ENCODE results near the gene POLR3F. TPM values are rescaled to one million over a fixed set of nuclear protein-coding genes. Genes with fewer than 3 reads are reported as not detected.

The POLR3F gene
- total and polyA plus RNA-seq, 9 of the 15 experiments (the other 6 are each of a cell fraction or from before 2014, with no cell fraction given) = 7.0 to 15.0 (median 9.6) TPM

DNA sequence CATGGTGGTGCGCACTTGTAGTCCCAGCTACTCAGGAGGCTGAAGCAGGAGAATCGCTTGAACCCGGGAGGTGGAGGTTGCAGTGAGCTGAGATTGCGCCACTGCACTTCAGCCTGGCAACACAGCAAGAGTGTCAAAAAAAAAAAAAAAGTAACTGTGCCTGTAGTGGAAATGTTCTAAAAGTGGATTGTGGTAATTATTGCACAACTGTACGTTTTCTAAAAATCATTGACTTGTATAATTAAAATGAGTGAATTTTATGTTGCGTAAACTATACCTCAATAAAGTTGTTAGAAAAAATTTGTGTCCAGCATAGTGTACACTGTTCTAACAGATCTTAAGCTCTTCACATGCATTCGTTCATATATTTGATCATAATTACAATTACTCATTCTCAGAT, 46.0 kb downstream of the POLR3F start:
- no peak overlapping the region for H3K9ac ChIP-seq (ENCODE audit: insufficient read depth in 1 of 2, low read depth in 2 of 2, low read length in 2 of 2)
- H2AFZ ChIP-seq (ENCODE audit: low read depth, low read length) = no peak overlapping the region
- ATAC-seq (no peak), FAIRE-seq (no peak), DNase-seq (ENCODE audit: extremely low read depth in 1 of 4, low spot score in 3 of 4) (no peak)
- H3K4me3 ChIP-seq = no peak overlapping the region
- intact Hi-C loops (cut with micrococcal nuclease) = no loop called here
- ChIA-PET CTCF (ENCODE audit: low intra/inter-chr PET ratio) (no interaction called here), POLR2A (no interaction called here)
- H3K27me3 ChIP-seq (ENCODE audit: control insufficient read depth in 2 of 2, insufficient read depth in 2 of 2, low read length in 2 of 2) = no peaks in the 10 kb centered on the region
- H3K4me1 ChIP-seq (replicated peaks in 1 of 2; ENCODE audit: control insufficient read depth in 2 of 2, insufficient read depth in 2 of 2, low read length in 2 of 2) = peaks cover 0 to 6% of the 10 kb centered on the region in 2 experiments; a peak in 2 of 5 replicates
- in situ Hi-C loops (cut with MboI) = no loop called here
- no peaks in the 10 kb centered on the region for H3K9me1 ChIP-seq (ENCODE audit: control insufficient read depth, insufficient read depth, low read length)
- BruUV-seq (replicated peaks) = no TSS peak
- H3K27ac ChIP-seq (ENCODE audit: extremely low read depth, low read depth, low read length) = no peak overlapping the region
- H3K36me3 ChIP-seq (ENCODE audit: control insufficient read depth, insufficient read depth, low read length) = peaks cover 49% of the 10 kb centered on the region
- TF ChIP-seq CEBPB (tag; IDR thresholded peaks at IDR 0.05) (peak; percentile 46; the same call in 1 of the 2 replicates), CEBPG (CRISPR knock-in tag; IDR thresholded peaks at IDR 0.05) (no peak), CEBPG (tag; conservative IDR thresholded peaks at IDR 0.05 in 1 of 2, IDR thresholded peaks at IDR 0.05 in 1 of 2) (peak in 1 of 2 experiments; percentile 52; a peak in 2 of 4 replicates), ZFP36 (IDR thresholded peaks at IDR 0.05; ENCODE audit: low read depth, low read length, partially characterized antibody) (no peak)
- TF ChIP-seq, protein P1, sequence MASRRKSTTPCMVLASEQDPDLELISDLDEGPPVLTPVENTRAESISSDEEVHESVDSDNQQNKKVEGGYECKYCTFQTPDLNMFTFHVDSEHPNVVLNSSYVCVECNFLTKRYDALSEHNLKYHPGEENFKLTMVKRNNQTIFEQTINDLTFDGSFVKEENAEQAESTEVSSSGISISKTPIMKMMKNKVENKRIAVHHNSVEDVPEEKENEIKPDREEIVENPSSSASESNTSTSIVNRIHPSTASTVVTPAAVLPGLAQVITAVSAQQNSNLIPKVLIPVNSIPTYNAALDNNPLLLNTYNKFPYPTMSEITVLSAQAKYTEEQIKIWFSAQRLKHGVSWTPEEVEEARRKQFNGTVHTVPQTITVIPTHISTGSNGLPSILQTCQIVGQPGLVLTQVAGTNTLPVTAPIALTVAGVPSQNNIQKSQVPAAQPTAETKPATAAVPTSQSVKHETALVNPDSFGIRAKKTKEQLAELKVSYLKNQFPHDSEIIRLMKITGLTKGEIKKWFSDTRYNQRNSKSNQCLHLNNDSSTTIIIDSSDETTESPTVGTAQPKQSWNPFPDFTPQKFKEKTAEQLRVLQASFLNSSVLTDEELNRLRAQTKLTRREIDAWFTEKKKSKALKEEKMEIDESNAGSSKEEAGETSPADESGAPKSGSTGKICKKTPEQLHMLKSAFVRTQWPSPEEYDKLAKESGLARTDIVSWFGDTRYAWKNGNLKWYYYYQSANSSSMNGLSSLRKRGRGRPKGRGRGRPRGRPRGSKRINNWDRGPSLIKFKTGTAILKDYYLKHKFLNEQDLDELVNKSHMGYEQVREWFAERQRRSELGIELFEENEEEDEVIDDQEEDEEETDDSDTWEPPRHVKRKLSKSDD (conservative IDR thresholded peaks at IDR 0.05; ENCODE audit: low read length) = no peak
- TF ChIP-seq, protein P2, sequence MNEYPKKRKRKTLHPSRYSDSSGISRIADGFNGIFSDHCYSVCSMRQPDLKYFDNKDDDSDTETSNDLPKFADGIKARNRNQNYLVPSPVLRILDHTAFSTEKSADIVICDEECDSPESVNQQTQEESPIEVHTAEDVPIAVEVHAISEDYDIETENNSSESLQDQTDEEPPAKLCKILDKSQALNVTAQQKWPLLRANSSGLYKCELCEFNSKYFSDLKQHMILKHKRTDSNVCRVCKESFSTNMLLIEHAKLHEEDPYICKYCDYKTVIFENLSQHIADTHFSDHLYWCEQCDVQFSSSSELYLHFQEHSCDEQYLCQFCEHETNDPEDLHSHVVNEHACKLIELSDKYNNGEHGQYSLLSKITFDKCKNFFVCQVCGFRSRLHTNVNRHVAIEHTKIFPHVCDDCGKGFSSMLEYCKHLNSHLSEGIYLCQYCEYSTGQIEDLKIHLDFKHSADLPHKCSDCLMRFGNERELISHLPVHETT (CRISPR knock-in tag; conservative IDR thresholded peaks at IDR 0.05 in 1 of 2, IDR thresholded peaks at IDR 0.05 in 1 of 2) = no peak
- peaks cover 12% of the 10 kb centered on the region for H3K79me2 ChIP-seq (ENCODE audit: control insufficient read depth, insufficient read depth, low read length)
- H4K20me1 ChIP-seq (replicated peaks; ENCODE audit: control insufficient read depth, insufficient read depth, low read length) = no peaks in the 10 kb centered on the region
- 89% methylated on average over 3 of the region's 7 CpGs for WGBS (ENCODE audit: insufficient coverage, low coverage, missing lambda C conversion rate)
- H3K9me3 ChIP-seq (replicated peaks; ENCODE audit: control insufficient read depth, insufficient read depth, low read depth, low read length) = no peaks in the 10 kb centered on the region
- no peak overlapping the region for H3K4me2 ChIP-seq (ENCODE audit: insufficient read depth, low read length)
